ENCODE data around the gene EIF4G3. TPM values are rescaled to one million over a fixed set of nuclear protein-coding genes. Genes with fewer than 3 reads are reported as not detected.

EIF4G3 gene
- total and polyA plus RNA-seq, 2 donors (not counting 1 experiment from before 2014, with no cell fraction given): 33.6 to 76.0 TPM

- Histone ChIP-seq H3K79me2 (ENCODE audit: control insufficient read depth, insufficient read depth, low read length) (no peaks in the 10 kb centered on the region), H3K4me2 (replicated peaks; ENCODE audit: low read depth, low read length, poor library complexity, severe bottlenecking) (no peak overlapping the region), H3K9ac (ENCODE audit: low read length) (no peak overlapping the region), H4K20me1 (ENCODE audit: control insufficient read depth, insufficient read depth, low read length, poor library complexity, severe bottlenecking) (no peaks in the 10 kb centered on the region), H3K27me3 (replicated peaks in 1 of 4; ENCODE audit: control extremely low read depth in 1 of 4, control insufficient read depth in 3 of 4, insufficient read depth in 4 of 4, low read length in 3 of 4) (no peaks in the 10 kb centered on the region), H3K4me3 (ENCODE audit: control extremely low read depth in 1 of 5, extremely low read depth in 1 of 5, insufficient read depth in 1 of 5, low read depth in 2 of 5, low read length in 4 of 5) (no peak overlapping the region), H3K27ac (ENCODE audit: low read length in 2 of 2) (no peak overlapping the region), H2AFZ (ENCODE audit: insufficient read depth, low read depth, low read length, poor library complexity, severe bottlenecking) (no peak overlapping the region), H3K9me3 (ENCODE audit: control extremely low read depth in 1 of 3, control insufficient read depth in 2 of 3, insufficient read depth in 1 of 3, low read length in 2 of 3) (peaks cover 0 to 3% (median 0%) of the 10 kb centered on the region in 3 donors), H3K36me3 (replicated peaks in 1 of 2; ENCODE audit: control extremely low read depth in 1 of 2, control insufficient read depth in 1 of 2, extremely low read depth in 1 of 2, insufficient read depth in 2 of 2, low read length in 1 of 2) (peaks cover 2 to 12% of the 10 kb centered on the region in 2 experiments), H3K4me1 (ENCODE audit: control insufficient read depth in 2 of 2, insufficient read depth in 2 of 2, low read length in 2 of 2) (no peaks in the 10 kb centered on the region)
- no peak for DNase-seq
- ATAC-seq (ENCODE audit: low read depth): no peak
- no peaks in the 10 kb centered on the region for H3K9me3 Mint-ChIP-seq (ENCODE audit: insufficient read depth)
- intact Hi-C loops (cut with micrococcal nuclease): no loop called here
- no peaks in the 10 kb centered on the region for H3K27me3 Mint-ChIP-seq
- H3K4me1 Mint-ChIP-seq: no peaks in the 10 kb centered on the region
- TF ChIP-seq EZH2 (IDR thresholded peaks at IDR 0.05; ENCODE audit: borderline replicate concordance, insufficient read depth, low read depth, low read length, poor library complexity, severe bottlenecking) (no peak), CTCF (IDR thresholded peaks at IDR 0.05) (no peak)
- H3K27ac Mint-ChIP-seq: no peak overlapping the region
- H3K4me3 Mint-ChIP-seq: no peak overlapping the region
- POLR2A ChIA-PET: no interaction called here
- CTCF ChIA-PET: no interaction called here
Observed at GRCh38 chr1:20834780-20835179, 341.9 kb downstream of the EIF4G3 start.

GRCh38 chr1:20834192-20834591, 342.5 kb downstream of the EIF4G3 start:
- POLR2A ChIA-PET: no interaction called here
- no peak overlapping the region for H3K4me2 ChIP-seq (replicated peaks; ENCODE audit: low read depth, low read length, poor library complexity, severe bottlenecking)
- H3K9ac ChIP-seq (ENCODE audit: low read length): no peak overlapping the region
- no CpG with 5 or more reads among the region's 1 CpG for WGBS (ENCODE audit: insufficient coverage)
- H3K27me3 ChIP-seq (replicated peaks in 1 of 4; ENCODE audit: control extremely low read depth in 1 of 4, control insufficient read depth in 3 of 4, insufficient read depth in 4 of 4, low read length in 3 of 4): no peaks in the 10 kb centered on the region
- H3K36me3 ChIP-seq (replicated peaks in 1 of 2; ENCODE audit: control extremely low read depth in 1 of 2, control insufficient read depth in 1 of 2, extremely low read depth in 1 of 2, insufficient read depth in 2 of 2, low read length in 1 of 2): peaks cover 2 to 12% of the 10 kb centered on the region in 2 experiments
- no peaks in the 10 kb centered on the region for H4K20me1 ChIP-seq (ENCODE audit: control insufficient read depth, insufficient read depth, low read length, poor library complexity, severe bottlenecking)
- H3K4me1 ChIP-seq (ENCODE audit: control insufficient read depth in 2 of 2, insufficient read depth in 2 of 2, low read length in 2 of 2): no peaks in the 10 kb centered on the region
- H3K4me3 ChIP-seq (ENCODE audit: control extremely low read depth in 1 of 5, extremely low read depth in 1 of 5, insufficient read depth in 1 of 5, low read depth in 2 of 5, low read length in 4 of 5): no peak overlapping the region
- no peak for ATAC-seq (ENCODE audit: low read depth)
- Mint-ChIP-seq H3K4me3 (no peak overlapping the region), H3K4me1 (no peaks in the 10 kb centered on the region), H3K27me3 (no peaks in the 10 kb centered on the region), H3K9me3 (ENCODE audit: insufficient read depth) (no peaks in the 10 kb centered on the region), H3K27ac (no peak overlapping the region)
- H3K27ac ChIP-seq (ENCODE audit: low read length in 2 of 2): no peak overlapping the region
- CTCF ChIA-PET: no interaction called here
- TF ChIP-seq CTCF (IDR thresholded peaks at IDR 0.05) (no peak), EZH2 (IDR thresholded peaks at IDR 0.05; ENCODE audit: borderline replicate concordance, insufficient read depth, low read depth, low read length, poor library complexity, severe bottlenecking) (no peak)
- H3K9me3 ChIP-seq (ENCODE audit: control extremely low read depth in 1 of 3, control insufficient read depth in 2 of 3, insufficient read depth in 1 of 3, low read length in 2 of 3): peaks cover 0 to 3% (median 0%) of the 10 kb centered on the region in 3 donors
- no peak for DNase-seq
- H2AFZ ChIP-seq (ENCODE audit: insufficient read depth, low read depth, low read length, poor library complexity, severe bottlenecking): no peak overlapping the region
- no peaks in the 10 kb centered on the region for H3K79me2 ChIP-seq (ENCODE audit: control insufficient read depth, insufficient read depth, low read length)
- intact Hi-C loops (cut with micrococcal nuclease): no loop called here
